ENCODE measurements around the gene DAAM1. TPM values are rescaled to one million over a fixed set of nuclear protein-coding genes. Genes with fewer than 3 reads are reported as not detected.
A peak's percentile ranks its signal among the peaks of the same experiment; 100 is the strongest.

Gene DAAM1
- total RNA-seq, 2 experiments from 2014 or later, result 12.1 to 15.9 TPM

GRCh38 chr14:59245809-59246295 is 57.4 kb downstream of the DAAM1 start:
- no peak overlapping the region for H3K27ac Mint-ChIP-seq
- H3K4me3 Mint-ChIP-seq, result no peak overlapping the region
- no peaks in the 10 kb centered on the region for H3K27me3 Mint-ChIP-seq
- DNase-seq (no peak), ATAC-seq (no peak)
- peaks cover 18% of the 10 kb centered on the region for H3K4me1 Mint-ChIP-seq
- H3K36me3 Mint-ChIP-seq, result peaks cover 3% of the 10 kb centered on the region
- CTCF ChIA-PET, result no interaction called here
- H3K9me3 Mint-ChIP-seq (ENCODE audit: low read depth), result no peaks in the 10 kb centered on the region

GRCh38 chr14:59246566-59246965 is 58.1 kb downstream of the DAAM1 start:
- peaks cover 18% of the 10 kb centered on the region for H3K4me1 Mint-ChIP-seq
- no peaks in the 10 kb centered on the region for H3K27me3 Mint-ChIP-seq
- peaks cover 3% of the 10 kb centered on the region for H3K36me3 Mint-ChIP-seq
- H3K27ac Mint-ChIP-seq, result no peak overlapping the region
- no peak for DNase-seq
- H3K9me3 Mint-ChIP-seq (ENCODE audit: low read depth), result no peaks in the 10 kb centered on the region
- no peak overlapping the region for H3K4me3 Mint-ChIP-seq
- ATAC-seq, result no peak
- CTCF ChIA-PET, result no interaction called here

GRCh38 chr14:59247801-59248584 is 59.5 kb downstream of the DAAM1 start:
- Mint-ChIP-seq H3K27me3 (no peaks in the 10 kb centered on the region), H3K9me3 (ENCODE audit: low read depth) (no peaks in the 10 kb centered on the region), H3K36me3 (peaks cover 1% of the 10 kb centered on the region), H3K27ac (no peak overlapping the region), H3K4me1 (peaks cover 18% of the 10 kb centered on the region), H3K4me3 (no peak overlapping the region)
- ATAC-seq (no peak), DNase-seq (no peak)
- CTCF ChIA-PET, result no interaction called here

DNA sequence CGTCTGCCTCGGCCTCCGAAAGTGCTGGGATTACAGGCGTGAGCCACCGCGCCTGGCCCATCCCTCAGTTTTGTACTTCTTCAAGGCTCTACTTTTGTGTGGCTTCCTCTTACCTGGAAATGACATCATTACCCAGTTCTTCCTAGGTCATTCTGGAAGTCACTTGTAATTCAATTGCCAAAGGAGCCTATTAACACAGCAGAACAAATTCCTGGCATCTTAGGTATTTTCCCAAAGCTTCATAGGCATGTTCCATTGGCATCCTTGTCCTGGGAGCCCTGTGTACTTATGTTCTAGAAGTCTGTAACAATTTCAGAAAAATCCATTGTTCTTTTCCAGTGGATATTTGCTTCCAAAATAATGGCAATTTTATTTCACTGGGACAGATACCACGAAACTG is 60.6 kb downstream of the DAAM1 start:
- DNase-seq, result no peak
- peaks cover 18% of the 10 kb centered on the region for H3K4me1 Mint-ChIP-seq
- no peak for ATAC-seq
- CTCF ChIA-PET, result no interaction called here
- H3K27me3 Mint-ChIP-seq, result no peaks in the 10 kb centered on the region
- no peak overlapping the region for H3K27ac Mint-ChIP-seq
- H3K36me3 Mint-ChIP-seq, result peaks cover 1% of the 10 kb centered on the region
- no peaks in the 10 kb centered on the region for H3K9me3 Mint-ChIP-seq (ENCODE audit: low read depth)
- H3K4me3 Mint-ChIP-seq, result no peak overlapping the region

DNA sequence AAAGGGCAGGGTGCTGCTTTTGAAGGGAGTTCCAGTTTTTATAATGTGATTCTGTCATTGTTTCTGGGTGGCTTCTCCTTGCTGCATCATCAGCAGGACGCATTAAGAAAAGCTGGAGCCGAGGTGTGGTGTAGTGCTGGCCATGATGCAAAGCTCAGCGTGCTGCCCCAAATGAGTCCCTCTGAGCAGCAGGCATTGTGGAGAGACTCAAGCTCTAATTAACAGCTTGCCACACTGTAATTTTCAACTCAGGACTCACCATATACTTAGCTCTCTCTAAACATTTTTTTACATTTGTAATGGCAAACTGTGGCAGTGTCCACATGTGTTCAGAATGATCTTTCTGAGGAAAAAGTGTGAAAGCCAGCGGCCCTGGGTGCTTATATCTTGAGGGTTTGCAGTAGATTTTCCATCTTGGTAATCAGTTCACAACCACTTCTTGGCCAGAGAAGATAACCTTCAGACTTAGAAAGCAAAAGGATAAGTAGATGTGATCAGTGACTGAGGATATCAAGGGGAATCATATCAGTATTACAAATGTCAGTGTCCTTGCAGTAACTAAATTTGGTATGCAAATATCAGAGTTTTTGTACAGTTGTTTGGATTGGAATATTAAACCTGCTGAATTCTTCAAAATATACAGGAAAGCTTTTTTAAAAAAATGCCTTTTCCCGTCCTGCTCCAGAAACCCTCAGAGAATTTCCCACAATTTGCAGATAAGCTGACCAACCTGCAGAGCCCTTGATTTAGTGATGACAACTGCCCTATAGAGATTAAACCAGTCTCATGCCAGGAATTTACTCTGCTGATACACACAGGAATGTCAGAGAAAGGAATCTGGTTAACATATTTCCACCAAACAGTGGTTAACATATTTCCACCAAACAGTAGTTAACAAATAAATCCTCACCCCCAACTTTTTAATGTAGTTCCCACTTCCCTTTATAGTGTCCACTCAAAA is 63.6 kb downstream of the DAAM1 start:
- Mint-ChIP-seq H3K27ac (no peak overlapping the region), H3K36me3 (peaks cover under 1% of the 10 kb centered on the region), H3K27me3 (no peaks in the 10 kb centered on the region), H3K4me3 (no peak overlapping the region), H3K9me3 (ENCODE audit: low read depth) (no peaks in the 10 kb centered on the region), H3K4me1 (peaks cover 2% of the 10 kb centered on the region)
- ATAC-seq (no peak), DNase-seq (no peak)
- CTCF ChIA-PET, result no interaction called here

DNA sequence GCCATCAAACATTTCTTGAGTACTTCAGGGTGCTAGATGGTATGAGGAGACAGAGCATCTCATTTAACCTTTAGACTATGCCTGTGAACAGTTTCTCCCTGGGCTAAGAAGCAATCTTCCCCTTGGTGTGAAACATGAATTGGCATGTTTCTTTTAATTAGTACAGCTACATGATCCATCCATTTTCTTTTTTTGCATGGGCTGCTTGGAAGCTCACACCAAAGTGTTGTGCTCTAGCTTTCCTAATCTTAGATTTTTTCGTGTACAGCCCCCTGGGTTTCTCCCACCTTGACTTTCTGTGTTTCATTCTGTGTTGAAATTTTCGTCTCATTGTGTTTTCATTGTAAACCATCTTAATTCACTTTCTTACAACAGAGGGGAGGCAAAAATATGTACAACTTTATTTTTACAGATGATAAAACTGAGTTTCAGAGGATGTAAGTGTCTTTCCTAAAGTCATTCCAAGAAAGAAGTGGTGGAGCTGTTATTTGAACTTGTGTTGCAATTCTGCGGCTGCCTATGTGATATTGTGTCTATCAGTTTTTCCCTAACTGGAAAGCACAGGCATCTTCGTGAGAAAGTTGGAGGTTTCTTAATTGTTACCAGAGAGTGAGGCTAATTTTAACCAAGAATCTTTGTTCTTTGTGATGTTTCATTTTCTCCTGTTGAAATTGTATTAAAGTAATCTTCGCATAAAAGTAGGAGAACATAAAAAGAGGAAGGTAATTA is 64.5 kb downstream of the DAAM1 start:
- no peaks in the 10 kb centered on the region for H3K27me3 Mint-ChIP-seq
- H3K27ac Mint-ChIP-seq, result no peak overlapping the region
- DNase-seq (no peak), ATAC-seq (no peak)
- CTCF ChIA-PET, result no interaction called here
- H3K4me3 Mint-ChIP-seq, result no peak overlapping the region
- H3K9me3 Mint-ChIP-seq (ENCODE audit: low read depth), result no peaks in the 10 kb centered on the region
- no peaks in the 10 kb centered on the region for H3K4me1 Mint-ChIP-seq
- peaks cover 3% of the 10 kb centered on the region for H3K36me3 Mint-ChIP-seq

- CTCF ChIA-PET, result no interaction called here
- H3K27ac Mint-ChIP-seq, result no peak overlapping the region
- H3K4me3 Mint-ChIP-seq, result no peak overlapping the region
- DNase-seq (no peak), ATAC-seq (no peak)
- no peaks in the 10 kb centered on the region for H3K4me1 Mint-ChIP-seq
- peaks cover 3% of the 10 kb centered on the region for H3K36me3 Mint-ChIP-seq
- H3K9me3 Mint-ChIP-seq (ENCODE audit: low read depth), result no peaks in the 10 kb centered on the region
- no peaks in the 10 kb centered on the region for H3K27me3 Mint-ChIP-seq
These were observed 65.1 kb downstream of the DAAM1 start for GRCh38 chr14:59253527-59253926.

GRCh38 chr14:59254146-59254910 is 65.9 kb downstream of the DAAM1 start:
- DNase-seq, result no peak
- H3K36me3 Mint-ChIP-seq, result peaks cover 6% of the 10 kb centered on the region
- H3K27ac Mint-ChIP-seq, result no peak overlapping the region
- H3K4me3 Mint-ChIP-seq, result no peak overlapping the region
- no peaks in the 10 kb centered on the region for H3K27me3 Mint-ChIP-seq
- CTCF ChIA-PET, result interaction anchor here (0.9 kb wide), 1 partner anchor 8 kb away, joined by 3 read pairs; no protein-coding TSS in a partner anchor
- ATAC-seq, result no peak
- no peaks in the 10 kb centered on the region for H3K4me1 Mint-ChIP-seq
- H3K9me3 Mint-ChIP-seq (ENCODE audit: low read depth), result no peaks in the 10 kb centered on the region

GRCh38 chr14:59254911-59255545 is 66.6 kb downstream of the DAAM1 start:
- CTCF ChIA-PET, result no interaction called here
- H3K36me3 Mint-ChIP-seq, result peaks cover 6% of the 10 kb centered on the region
- H3K27ac Mint-ChIP-seq, result no peak overlapping the region
- DNase-seq (no peak), ATAC-seq (no peak)
- H3K27me3 Mint-ChIP-seq, result no peaks in the 10 kb centered on the region
- no peaks in the 10 kb centered on the region for H3K4me1 Mint-ChIP-seq
- no peaks in the 10 kb centered on the region for H3K9me3 Mint-ChIP-seq (ENCODE audit: low read depth)
- H3K4me3 Mint-ChIP-seq, result no peak overlapping the region

DNA sequence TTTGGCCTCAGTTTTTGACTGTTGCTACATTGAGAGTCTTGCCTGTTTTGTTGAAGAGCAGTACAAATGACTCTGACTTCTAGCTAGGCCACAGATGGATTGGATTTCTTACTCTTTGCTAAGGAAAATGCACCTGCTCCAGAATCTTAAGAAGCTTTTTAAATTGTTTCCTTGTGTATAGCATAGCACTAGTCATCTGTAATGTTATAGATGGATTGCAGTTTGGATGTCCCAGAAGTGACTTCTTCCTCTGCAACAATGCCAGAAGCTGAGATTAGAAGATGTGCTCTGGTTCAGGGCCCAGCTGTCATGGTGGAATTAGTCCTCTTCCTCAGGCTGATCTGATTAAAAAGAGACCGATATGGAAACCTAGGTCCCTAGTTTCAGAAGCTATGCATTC is 67.9 kb downstream of the DAAM1 start:
- Mint-ChIP-seq H3K9me3 (ENCODE audit: low read depth) (no peaks in the 10 kb centered on the region), H3K27ac (no peak overlapping the region), H3K4me1 (no peaks in the 10 kb centered on the region), H3K27me3 (no peaks in the 10 kb centered on the region), H3K36me3 (peaks cover 6% of the 10 kb centered on the region), H3K4me3 (no peak overlapping the region)
- DNase-seq (no peak), ATAC-seq (no peak)
- CTCF ChIA-PET, result no interaction called here

DNA sequence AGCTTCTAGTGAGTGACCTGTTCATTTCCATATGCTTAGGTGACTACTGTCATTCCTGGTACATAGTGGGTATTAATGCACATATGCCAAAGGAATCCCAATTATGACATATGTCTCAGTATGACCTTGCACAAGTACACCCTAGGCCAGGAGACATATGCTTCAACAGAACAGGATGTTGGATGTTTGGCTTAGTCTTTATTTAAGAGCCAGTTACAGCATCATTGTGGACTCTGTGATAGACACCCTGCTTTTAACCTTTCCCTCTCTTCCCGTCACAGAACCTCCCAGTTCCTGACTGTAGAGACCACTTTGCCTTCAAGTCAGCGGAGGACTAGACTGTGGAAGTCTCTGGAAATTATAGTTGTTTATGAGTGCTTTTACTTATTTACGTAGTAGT is 72.9 kb downstream of the DAAM1 start:
- no peaks in the 10 kb centered on the region for H3K27me3 Mint-ChIP-seq
- H3K27ac Mint-ChIP-seq, result no peak overlapping the region
- DNase-seq, result no peak
- H3K36me3 Mint-ChIP-seq, result peaks cover 29% of the 10 kb centered on the region
- H3K9me3 Mint-ChIP-seq (ENCODE audit: low read depth), result peaks cover 2% of the 10 kb centered on the region
- no peak overlapping the region for H3K4me3 Mint-ChIP-seq
- no peak for ATAC-seq
- CTCF ChIA-PET, result no interaction called here
- H3K4me1 Mint-ChIP-seq, result peaks cover 20% of the 10 kb centered on the region

GRCh38 chr14:59262717-59263454 is 74.4 kb downstream of the DAAM1 start:
- Mint-ChIP-seq H3K9me3 (ENCODE audit: low read depth) (peaks cover 2% of the 10 kb centered on the region), H3K4me1 (peaks cover 29% of the 10 kb centered on the region), H3K4me3 (no peak overlapping the region), H3K27ac (peak overlapping the region; percentile 25), H3K27me3 (no peaks in the 10 kb centered on the region), H3K36me3 (peaks cover 25% of the 10 kb centered on the region)
- no peak for DNase-seq
- CTCF ChIA-PET, result interaction anchor here (1.0 kb wide), 1 partner anchor 9 kb away, joined by 3 read pairs; no protein-coding TSS in a partner anchor
- peak; percentile 42 for ATAC-seq

All from activated CD8-positive, alpha-beta memory T cell treated with anti-CD3 and anti-CD28 coated beads, Interleukin-2, amount 10 ng/mL, durations not matched to agents 7 days and 5 days (primary cell).